GM23338 (cell line): ENCODE measurements around the gene CDKN2AIPNL.

ENCODE experiments used
- CREB1 ChIP-seq: fragments of 250-450 bp; sonication (Bioruptor Pico); IDR thresholded peaks from 2 replicates; pipeline ENCODE4 v1.5.0; 2020; ENCODE audit warnings: low read depth, mild to moderate bottlenecking, moderate library complexity
- EZH2 ChIP-seq: fragments of 200-600 bp; sonication (generic); IDR thresholded peaks from one replicate; pipeline ENCODE4 v1.8.0; 2017; ENCODE audit warnings: antibody characterized with exemption, mild to moderate bottlenecking, low read depth; ENCODE audit not compliant: unreplicated experiment
- EZH2phosphoT487 ChIP-seq: fragments of 200-600 bp; sonication (generic); IDR thresholded peaks from one replicate; pipeline ENCODE4 v1.8.1; 2018; ENCODE audit warnings: antibody characterized with exemption; ENCODE audit not compliant: unreplicated experiment
- JUNB ChIP-seq: IDR thresholded peaks from one replicate; pipeline ENCODE4 v1.6.1; 2016; ENCODE audit warnings: antibody characterized with exemption; ENCODE audit not compliant: unreplicated experiment
- POLR2AphosphoS5 ChIP-seq: IDR thresholded peaks from 2 replicates; pipeline ENCODE4 v1.6.1; 2016; ENCODE audit warnings: antibody characterized with exemption, low read depth
- STAT1 ChIP-seq: IDR thresholded peaks from one replicate; pipeline ENCODE4 v1.6.1; 2016; ENCODE audit warnings: antibody characterized with exemption; ENCODE audit not compliant: unreplicated experiment
- ZNF114 ChIP-seq: fragments of 250-450 bp; sonication (Bioruptor Pico); IDR thresholded peaks from 2 replicates; pipeline ENCODE4 v1.5.0; 2020; ENCODE audit warnings: mild to moderate bottlenecking, moderate library complexity
- ZNF331 ChIP-seq: fragments of 250-450 bp; sonication (Bioruptor Pico); IDR thresholded peaks from 2 replicates; pipeline ENCODE4 v1.5.0; 2020; ENCODE audit warnings: low read depth, mild to moderate bottlenecking, moderate library complexity
- TF ChIP-seq, protein P1 (sequence below), 2 experiments: fragments of 200-600 bp in 1 of 2; sonication (generic) in 1 of 2; conservative IDR thresholded peaks; 2 replicates each; pipeline versions ENCODE4 v1.5.1 to v1.6.1; 2016 to 2017; ENCODE audit warnings: antibody characterized with exemption in 2 of 2, low read depth in 2 of 2, mild to moderate bottlenecking in 2 of 2, moderate library complexity in 1 of 2
- TF ChIP-seq, protein P2 (sequence below): IDR thresholded peaks from one replicate; pipeline ENCODE4 v1.6.1; 2018; ENCODE audit warnings: antibody characterized with exemption; ENCODE audit not compliant: unreplicated experiment
- TF ChIP-seq, protein P3 (sequence below): IDR thresholded peaks from 2 replicates; pipeline ENCODE4 v1.6.1; 2016; ENCODE audit warnings: antibody characterized with exemption

DNA sequence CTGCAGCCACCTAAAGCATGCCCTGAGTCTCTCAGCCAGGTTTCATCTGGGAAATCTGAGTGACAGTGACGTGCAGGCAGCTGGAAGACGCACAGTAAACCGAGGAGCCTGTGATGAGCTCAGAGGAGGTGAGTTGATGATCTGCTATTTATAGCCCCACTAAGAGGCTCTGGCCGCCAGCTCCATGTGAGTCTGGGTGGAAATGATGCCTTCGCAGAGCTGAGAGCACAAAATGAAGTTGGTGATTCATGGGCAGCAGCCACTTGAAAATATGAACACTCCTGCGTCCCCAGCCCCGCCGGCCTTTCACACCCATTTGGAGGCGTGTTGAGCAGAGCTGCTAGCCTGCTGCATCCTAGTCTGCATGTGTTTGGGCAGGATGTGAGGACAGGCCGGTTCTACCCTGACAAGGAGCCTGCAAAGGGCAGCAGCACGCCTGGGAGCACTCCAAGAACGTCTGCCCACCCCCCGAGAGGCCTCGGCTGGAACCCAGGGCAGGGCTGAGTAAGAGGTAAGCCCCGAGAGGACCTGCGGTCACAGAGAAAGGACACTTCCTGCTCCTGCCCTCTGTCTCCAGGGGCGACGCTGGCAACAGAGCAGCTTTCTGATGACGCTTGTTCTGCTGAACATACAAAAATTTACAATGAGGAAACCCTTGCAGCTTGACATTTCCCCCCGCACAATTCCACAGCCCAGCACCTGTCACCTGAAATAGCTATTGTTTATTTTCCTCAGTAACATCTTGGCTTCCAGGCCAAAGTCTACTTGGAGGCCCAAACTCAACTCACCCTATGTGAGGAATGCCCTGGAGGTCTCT, 25.1 kb upstream of the CDKN2AIPNL start:
- TF ChIP-seq EZH2 (no peak), EZH2phosphoT487 (no peak), JUNB (no peak), POLR2AphosphoS5 (no peak), CREB1 (CRISPR knock-in tag) (no peak), STAT1 (no peak), ZNF331 (CRISPR knock-in tag) (no peak), ZNF114 (no peak)
- TF ChIP-seq, protein P1, sequence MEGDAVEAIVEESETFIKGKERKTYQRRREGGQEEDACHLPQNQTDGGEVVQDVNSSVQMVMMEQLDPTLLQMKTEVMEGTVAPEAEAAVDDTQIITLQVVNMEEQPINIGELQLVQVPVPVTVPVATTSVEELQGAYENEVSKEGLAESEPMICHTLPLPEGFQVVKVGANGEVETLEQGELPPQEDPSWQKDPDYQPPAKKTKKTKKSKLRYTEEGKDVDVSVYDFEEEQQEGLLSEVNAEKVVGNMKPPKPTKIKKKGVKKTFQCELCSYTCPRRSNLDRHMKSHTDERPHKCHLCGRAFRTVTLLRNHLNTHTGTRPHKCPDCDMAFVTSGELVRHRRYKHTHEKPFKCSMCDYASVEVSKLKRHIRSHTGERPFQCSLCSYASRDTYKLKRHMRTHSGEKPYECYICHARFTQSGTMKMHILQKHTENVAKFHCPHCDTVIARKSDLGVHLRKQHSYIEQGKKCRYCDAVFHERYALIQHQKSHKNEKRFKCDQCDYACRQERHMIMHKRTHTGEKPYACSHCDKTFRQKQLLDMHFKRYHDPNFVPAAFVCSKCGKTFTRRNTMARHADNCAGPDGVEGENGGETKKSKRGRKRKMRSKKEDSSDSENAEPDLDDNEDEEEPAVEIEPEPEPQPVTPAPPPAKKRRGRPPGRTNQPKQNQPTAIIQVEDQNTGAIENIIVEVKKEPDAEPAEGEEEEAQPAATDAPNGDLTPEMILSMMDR (conservative IDR thresholded peaks at IDR 0.05; ENCODE audit: low read depth in 2 of 2): no peak
- TF ChIP-seq, protein P2, sequence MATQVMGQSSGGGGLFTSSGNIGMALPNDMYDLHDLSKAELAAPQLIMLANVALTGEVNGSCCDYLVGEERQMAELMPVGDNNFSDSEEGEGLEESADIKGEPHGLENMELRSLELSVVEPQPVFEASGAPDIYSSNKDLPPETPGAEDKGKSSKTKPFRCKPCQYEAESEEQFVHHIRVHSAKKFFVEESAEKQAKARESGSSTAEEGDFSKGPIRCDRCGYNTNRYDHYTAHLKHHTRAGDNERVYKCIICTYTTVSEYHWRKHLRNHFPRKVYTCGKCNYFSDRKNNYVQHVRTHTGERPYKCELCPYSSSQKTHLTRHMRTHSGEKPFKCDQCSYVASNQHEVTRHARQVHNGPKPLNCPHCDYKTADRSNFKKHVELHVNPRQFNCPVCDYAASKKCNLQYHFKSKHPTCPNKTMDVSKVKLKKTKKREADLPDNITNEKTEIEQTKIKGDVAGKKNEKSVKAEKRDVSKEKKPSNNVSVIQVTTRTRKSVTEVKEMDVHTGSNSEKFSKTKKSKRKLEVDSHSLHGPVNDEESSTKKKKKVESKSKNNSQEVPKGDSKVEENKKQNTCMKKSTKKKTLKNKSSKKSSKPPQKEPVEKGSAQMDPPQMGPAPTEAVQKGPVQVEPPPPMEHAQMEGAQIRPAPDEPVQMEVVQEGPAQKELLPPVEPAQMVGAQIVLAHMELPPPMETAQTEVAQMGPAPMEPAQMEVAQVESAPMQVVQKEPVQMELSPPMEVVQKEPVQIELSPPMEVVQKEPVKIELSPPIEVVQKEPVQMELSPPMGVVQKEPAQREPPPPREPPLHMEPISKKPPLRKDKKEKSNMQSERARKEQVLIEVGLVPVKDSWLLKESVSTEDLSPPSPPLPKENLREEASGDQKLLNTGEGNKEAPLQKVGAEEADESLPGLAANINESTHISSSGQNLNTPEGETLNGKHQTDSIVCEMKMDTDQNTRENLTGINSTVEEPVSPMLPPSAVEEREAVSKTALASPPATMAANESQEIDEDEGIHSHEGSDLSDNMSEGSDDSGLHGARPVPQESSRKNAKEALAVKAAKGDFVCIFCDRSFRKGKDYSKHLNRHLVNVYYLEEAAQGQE: no peak
- TF ChIP-seq, protein P3, sequence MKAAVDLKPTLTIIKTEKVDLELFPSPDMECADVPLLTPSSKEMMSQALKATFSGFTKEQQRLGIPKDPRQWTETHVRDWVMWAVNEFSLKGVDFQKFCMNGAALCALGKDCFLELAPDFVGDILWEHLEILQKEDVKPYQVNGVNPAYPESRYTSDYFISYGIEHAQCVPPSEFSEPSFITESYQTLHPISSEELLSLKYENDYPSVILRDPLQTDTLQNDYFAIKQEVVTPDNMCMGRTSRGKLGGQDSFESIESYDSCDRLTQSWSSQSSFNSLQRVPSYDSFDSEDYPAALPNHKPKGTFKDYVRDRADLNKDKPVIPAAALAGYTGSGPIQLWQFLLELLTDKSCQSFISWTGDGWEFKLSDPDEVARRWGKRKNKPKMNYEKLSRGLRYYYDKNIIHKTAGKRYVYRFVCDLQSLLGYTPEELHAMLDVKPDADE: no peak
